ENCODE results near the gene EPHA2.
"Not testable (repeated sequence)": the region's sequence is repeated elsewhere in the genome, so short reads cannot be mapped to it uniquely, and the experiment has no call there.

GRCh38 chr1:16168144-16168495 lies 12.3 kb upstream of the EPHA2 start:
- TF ChIP-seq, protein P1, sequence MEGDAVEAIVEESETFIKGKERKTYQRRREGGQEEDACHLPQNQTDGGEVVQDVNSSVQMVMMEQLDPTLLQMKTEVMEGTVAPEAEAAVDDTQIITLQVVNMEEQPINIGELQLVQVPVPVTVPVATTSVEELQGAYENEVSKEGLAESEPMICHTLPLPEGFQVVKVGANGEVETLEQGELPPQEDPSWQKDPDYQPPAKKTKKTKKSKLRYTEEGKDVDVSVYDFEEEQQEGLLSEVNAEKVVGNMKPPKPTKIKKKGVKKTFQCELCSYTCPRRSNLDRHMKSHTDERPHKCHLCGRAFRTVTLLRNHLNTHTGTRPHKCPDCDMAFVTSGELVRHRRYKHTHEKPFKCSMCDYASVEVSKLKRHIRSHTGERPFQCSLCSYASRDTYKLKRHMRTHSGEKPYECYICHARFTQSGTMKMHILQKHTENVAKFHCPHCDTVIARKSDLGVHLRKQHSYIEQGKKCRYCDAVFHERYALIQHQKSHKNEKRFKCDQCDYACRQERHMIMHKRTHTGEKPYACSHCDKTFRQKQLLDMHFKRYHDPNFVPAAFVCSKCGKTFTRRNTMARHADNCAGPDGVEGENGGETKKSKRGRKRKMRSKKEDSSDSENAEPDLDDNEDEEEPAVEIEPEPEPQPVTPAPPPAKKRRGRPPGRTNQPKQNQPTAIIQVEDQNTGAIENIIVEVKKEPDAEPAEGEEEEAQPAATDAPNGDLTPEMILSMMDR (IDR thresholded peaks at IDR 0.05; ENCODE audit: insufficient read depth, low read length, poor library complexity, severe bottlenecking) = not testable (repeated sequence)
- TF ChIP-seq EZH2phosphoT487 (conservative IDR thresholded peaks at IDR 0.05; ENCODE audit: low read length) = not testable (repeated sequence)
